B cell (primary cell): ENCODE results near the gene SELL. TPM values are rescaled to one million over a fixed set of nuclear protein-coding genes. Genes with fewer than 3 reads are reported as not detected.

ENCODE experiments used
- ATAC-seq: fragments of 200-7000 bp; cut with Tn5 transposase; one replicate; pipeline ENCODE4 v1.10.0; 2021; ENCODE audit warnings: low read depth, mild to moderate bottlenecking, moderate number of reproducible peaks, moderate library complexity
- CTCF ChIA-PET: fragments of 350-600 bp; sonication (Branson Sonifier 250); formaldehyde crosslinking; loops from one replicate; lab custom pipeline; 2021; ENCODE audit warnings: antibody characterized with exemption, inconsistent platforms; lab: Charles Lee
- POLR2A ChIA-PET: fragments of 350-600 bp; sonication (Branson Sonifier 250); formaldehyde crosslinking; loops from one replicate; lab custom pipeline; 2021; ENCODE audit warnings: antibody characterized with exemption; lab: Charles Lee
- DNase-seq: peaks from one replicate; pipeline ENCODE4 v3.0.0; 2013
- H2AFZ ChIP-seq: 2 replicates; pipeline ENCODE4 v1.6.1; 2012; ENCODE audit warnings: mild to moderate bottlenecking, low read depth, low read length; ENCODE audit not compliant: insufficient read depth, poor library complexity, severe bottlenecking
- H3K27ac ChIP-seq, 2 donors: 1 replicate in 1 of 2; 2 replicates in 1 of 2; pipeline ENCODE4 v1.5.1; 2012 to 2013; ENCODE audit warnings: low read length in 2 of 2, mild to moderate bottlenecking in 2 of 2, moderate library complexity in 1 of 2
- H3K27me3 ChIP-seq, 4 experiments: fragments of 200-600 bp in 1 of 4; sonication (generic) in 1 of 4; replicated peaks in 1 of 4; 1 replicate in 2 of 4; 2 replicates in 2 of 4; pipeline versions ENCODE4 v1.6.1 to v1.7.0; 2013 to 2016; ENCODE audit warnings: low read length in 3 of 4, mild to moderate bottlenecking in 2 of 4, mixed read lengths in 1 of 4, moderate library complexity in 1 of 4; ENCODE audit not compliant: insufficient read depth in 4 of 4, control insufficient read depth in 3 of 4; ENCODE audit errors: control extremely low read depth in 1 of 4
- H3K36me3 ChIP-seq, 2 experiments: replicated peaks in 1 of 2; 1 replicate in 1 of 2; 2 replicates in 1 of 2; pipeline versions ENCODE4 v1.6.1 to v1.7.1; 2013; ENCODE audit warnings: low read length in 1 of 2; ENCODE audit not compliant: insufficient read depth in 2 of 2, control insufficient read depth in 1 of 2; ENCODE audit errors: control extremely low read depth in 1 of 2, extremely low read depth in 1 of 2
- H3K4me1 ChIP-seq, 2 donors: fragments of 200-600 bp in 1 of 2; sonication (generic) in 1 of 2; 1 replicate in 1 of 2; 2 replicates in 1 of 2; pipeline versions ENCODE4 v1.5.1 to v1.6.1; 2013 to 2017; ENCODE audit warnings: low read length in 2 of 2; ENCODE audit not compliant: control insufficient read depth in 2 of 2, insufficient read depth in 2 of 2
- H3K4me2 ChIP-seq: replicated peaks from 2 replicates; pipeline ENCODE3; 2012; ENCODE audit warnings: mild to moderate bottlenecking, low read depth, low read length; ENCODE audit not compliant: poor library complexity, severe bottlenecking
- H3K4me3 ChIP-seq, 5 experiments: fragments of 200-600 bp in 1 of 5; sonication (generic) in 1 of 5; 1 replicate in 3 of 5; 2 replicates in 2 of 5; pipeline versions ENCODE4 v1.5.1 to v1.7.0; 2011 to 2016; ENCODE audit warnings: low read length in 4 of 5, mild to moderate bottlenecking in 4 of 5, low read depth in 2 of 5, control low read depth in 1 of 5, moderate library complexity in 1 of 5; ENCODE audit not compliant: insufficient read depth in 1 of 5; ENCODE audit errors: control extremely low read depth in 1 of 5, extremely low read depth in 1 of 5
- H3K79me2 ChIP-seq: fragments of 200-600 bp; sonication (generic); one replicate; pipeline ENCODE4 v1.6.0; 2016; ENCODE audit warnings: low read length; ENCODE audit not compliant: control insufficient read depth, insufficient read depth
- H3K9ac ChIP-seq: fragments of 200-600 bp; sonication (generic); 2 replicates; pipeline ENCODE4 v1.6.1; 2017; ENCODE audit warnings: mild to moderate bottlenecking, low read length, moderate library complexity
- H3K9me3 ChIP-seq, 3 donors: one replicate each; pipeline versions ENCODE4 v1.6.1 to v1.7.1; 2013; ENCODE audit warnings: low read length in 2 of 3; ENCODE audit not compliant: control insufficient read depth in 2 of 3, insufficient read depth in 1 of 3; ENCODE audit errors: control extremely low read depth in 1 of 3
- H4K20me1 ChIP-seq: 2 replicates; pipeline ENCODE4 v1.6.0; 2012; ENCODE audit warnings: mild to moderate bottlenecking, low read length; ENCODE audit not compliant: insufficient read depth, control insufficient read depth, poor library complexity, severe bottlenecking
- H3K27ac Mint-ChIP-seq: one replicate; pipeline ENCODE4 v1.8.0; 2021; ENCODE audit warnings: mixed read lengths
- H3K27me3 Mint-ChIP-seq: one replicate; pipeline ENCODE4 v1.8.0; 2021; ENCODE audit warnings: mixed read lengths
- H3K4me1 Mint-ChIP-seq: one replicate; pipeline ENCODE4 v1.8.0; 2021; ENCODE audit warnings: mixed read lengths
- H3K4me3 Mint-ChIP-seq: one replicate; pipeline ENCODE4 v1.8.0; 2021; ENCODE audit warnings: mixed read lengths
- H3K9me3 Mint-ChIP-seq: one replicate; pipeline ENCODE4 v1.8.0; 2022; ENCODE audit warnings: mixed read lengths; ENCODE audit not compliant: insufficient read depth
- CTCF ChIP-seq: fragments of 200-600 bp; IDR thresholded peaks from one replicate; pipeline ENCODE4 v1.8.0; 2022; ENCODE audit warnings: antibody characterized with exemption, mild to moderate bottlenecking
- EZH2 ChIP-seq: IDR thresholded peaks from 2 replicates; pipeline ENCODE4 v1.6.1; 2012; ENCODE audit warnings: borderline replicate concordance, low read depth, mild to moderate bottlenecking, moderate library complexity, low read length; ENCODE audit not compliant: insufficient read depth, poor library complexity, severe bottlenecking
- WGBS: methylation state at CpG from one replicate; pipeline ENCODE4 v1.1.5; 2013; ENCODE audit warnings: missing lambda C conversion rate; ENCODE audit not compliant: insufficient coverage; 5-methylcytosine and 5-hydroxymethylcytosine counted together
- intact Hi-C: fragments of 100-400 bp; cut with micrococcal nuclease; formaldehyde crosslinking; loops from one replicate; pipeline ENCODE4 v1.10.0; 2022
- polyA plus RNA-seq: library from polyadenylated mRNA; depleted of rRNA; stranded (reverse); fragments of >200 nt; gene quantifications from 2 replicates; pipeline ENCODE4 v1.2.3, GENCODE V29; 2012
- total RNA-seq, 2 donors: library from RNA; stranded (reverse); fragments of 120-200 nt in 1 of 2; gene quantifications; 1 replicate in 1 of 2; 2 replicates in 1 of 2; pipeline versions ENCODE4 v1.2.3 to v1.2.4, GENCODE V29; 2013 to 2022

Gene SELL
- total and polyA plus RNA-seq, 2 donors (not counting 1 experiment from before 2014, with no cell fraction given): 250 to 258 TPM

- Histone ChIP-seq H3K27me3 (peaks cover 0 to 6% (median 2%) of the 10 kb centered on the region in 4 experiments), H3K9me3 (no peaks in the 10 kb centered on the region), H3K27ac (no peak overlapping the region), H3K79me2 (no peaks in the 10 kb centered on the region), H3K4me2 (no peak overlapping the region), H3K9ac (no peak overlapping the region), H3K36me3 (no peaks in the 10 kb centered on the region), H3K4me3 (no peak overlapping the region), H4K20me1 (no peaks in the 10 kb centered on the region), H3K4me1 (no peaks in the 10 kb centered on the region), H2AFZ (no peak overlapping the region)
- CTCF ChIA-PET: interaction anchor here (1.0 kb wide), 1 partner anchor 125 kb away, joined by 3 read pairs; no protein-coding TSS in a partner anchor
- TF ChIP-seq CTCF (no peak), EZH2 (no peak)
- Mint-ChIP-seq H3K27ac (no peak overlapping the region), H3K4me3 (no peak overlapping the region), H3K27me3 (peaks cover 30% of the 10 kb centered on the region), H3K4me1 (no peaks in the 10 kb centered on the region), H3K9me3 (no peaks in the 10 kb centered on the region)
- POLR2A ChIA-PET: no interaction called here
- intact Hi-C loops: no loop called here
- 90% methylated on average over 1 of the region's 3 CpGs for WGBS
- ATAC-seq (no peak), DNase-seq (no peak)
Observed at GRCh38 chr1:169726851-169727250, 15.4 kb upstream of the SELL start.

DNA sequence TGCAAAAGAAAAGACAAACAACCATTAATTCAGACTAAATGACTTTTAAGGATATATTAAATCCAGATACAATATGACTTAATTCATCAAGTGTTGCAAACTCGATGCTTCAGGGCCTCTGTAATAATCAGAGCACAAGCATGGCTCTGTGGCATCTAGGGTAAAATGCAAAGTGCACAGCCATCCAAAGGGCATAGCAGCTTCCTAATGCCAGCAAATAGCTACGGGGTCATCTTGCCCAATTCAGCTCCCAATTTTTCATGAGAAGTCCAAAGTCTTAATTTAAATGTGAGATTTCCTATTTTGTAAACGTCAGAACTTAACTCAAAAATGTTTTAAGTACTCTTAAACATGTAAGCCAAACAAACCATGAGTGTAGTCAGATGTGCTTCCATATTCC lies 14.5 kb upstream of the SELL start:
- Histone ChIP-seq H4K20me1 (no peaks in the 10 kb centered on the region), H3K4me2 (no peak overlapping the region), H3K79me2 (no peaks in the 10 kb centered on the region), H3K9ac (no peak overlapping the region), H2AFZ (no peak overlapping the region), H3K9me3 (peaks cover 0 to 2% (median 0%) of the 10 kb centered on the region in 3 donors), H3K27me3 (peaks cover 0 to 2% (median 0%) of the 10 kb centered on the region in 4 experiments), H3K4me1 (no peaks in the 10 kb centered on the region), H3K4me3 (no peak overlapping the region), H3K36me3 (no peaks in the 10 kb centered on the region), H3K27ac (no peak overlapping the region)
- no peaks in the 10 kb centered on the region for H3K9me3 Mint-ChIP-seq
- peaks cover 26% of the 10 kb centered on the region for H3K27me3 Mint-ChIP-seq
- no peak for ATAC-seq
- no peak overlapping the region for H3K27ac Mint-ChIP-seq
- WGBS: 79% methylated on average over 2 of the region's 3 CpGs
- no peak for DNase-seq
- no peak overlapping the region for H3K4me3 Mint-ChIP-seq
- ChIA-PET CTCF (interaction anchor here (1.0 kb wide), 1 partner anchor 124 kb away, joined by 4 read pairs; no protein-coding TSS in a partner anchor), POLR2A (no interaction called here)
- no peak for TF ChIP-seq EZH2
- no peak for TF ChIP-seq CTCF
- intact Hi-C loops: no loop called here
- no peaks in the 10 kb centered on the region for H3K4me1 Mint-ChIP-seq
